GM19025 (cell line): ENCODE measurements around the gene PNRC1.
"Not testable (repeated sequence)": the region's sequence is repeated elsewhere in the genome, so short reads cannot be mapped to it uniquely, and the experiment has no call there.

Source experiments
- ATAC-seq: cut with Tn5 transposase; IDR thresholded peaks from one replicate; pipeline ENCODE4 v1.9.1; 2021; ENCODE audit warnings: mild to moderate bottlenecking, low read depth, moderate library complexity; ENCODE audit not compliant: unreplicated experiment

Gene PNRC1

DNA sequence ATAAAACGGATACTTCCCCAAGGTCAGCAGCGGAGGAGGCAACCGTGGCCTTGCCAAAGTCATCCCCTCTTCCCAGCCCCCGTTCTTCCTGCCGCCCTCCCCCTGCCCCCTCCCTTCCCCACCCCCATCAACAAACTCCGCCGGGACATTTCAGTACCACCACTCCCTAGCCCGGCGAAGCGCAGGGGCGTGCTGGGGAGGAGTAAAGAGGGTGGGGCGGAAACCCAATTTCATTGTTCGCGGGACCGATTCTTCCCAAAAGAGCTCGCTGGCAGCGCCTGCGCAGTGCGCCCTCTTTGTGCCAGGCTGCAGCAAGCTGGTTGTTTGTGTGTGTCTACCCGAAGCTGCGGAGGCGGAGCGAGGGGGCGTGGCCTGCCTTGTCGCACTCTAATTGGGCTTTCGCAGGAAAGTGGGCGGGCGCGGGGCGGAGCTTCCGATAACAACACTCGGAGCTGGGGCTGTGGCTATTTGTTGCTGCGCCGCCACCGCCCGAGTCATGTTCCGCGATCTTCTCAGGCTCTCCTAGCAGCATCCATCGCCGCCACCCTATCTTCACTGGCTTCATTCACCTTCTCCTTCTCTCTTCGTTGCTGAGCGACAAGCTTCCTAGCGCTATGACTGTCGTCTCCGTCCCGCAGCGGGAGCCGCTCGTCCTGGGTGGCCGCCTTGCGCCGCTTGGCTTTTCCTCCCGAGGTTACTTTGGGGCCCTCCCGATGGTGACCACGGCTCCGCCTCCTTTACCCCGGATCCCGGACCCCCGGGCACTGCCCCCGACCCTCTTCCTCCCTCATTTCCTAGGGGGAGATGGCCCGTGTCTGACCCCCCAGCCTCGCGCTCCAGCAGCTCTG lies at the start of gene PNRC1:
Gene PNRC1 (plus strand): TSS at position 471 of the 848 bp plus-strand sequence. CDS start 144 bp downstream, at position 615.
- ATAC-seq, result peak; percentile 63

DNA sequence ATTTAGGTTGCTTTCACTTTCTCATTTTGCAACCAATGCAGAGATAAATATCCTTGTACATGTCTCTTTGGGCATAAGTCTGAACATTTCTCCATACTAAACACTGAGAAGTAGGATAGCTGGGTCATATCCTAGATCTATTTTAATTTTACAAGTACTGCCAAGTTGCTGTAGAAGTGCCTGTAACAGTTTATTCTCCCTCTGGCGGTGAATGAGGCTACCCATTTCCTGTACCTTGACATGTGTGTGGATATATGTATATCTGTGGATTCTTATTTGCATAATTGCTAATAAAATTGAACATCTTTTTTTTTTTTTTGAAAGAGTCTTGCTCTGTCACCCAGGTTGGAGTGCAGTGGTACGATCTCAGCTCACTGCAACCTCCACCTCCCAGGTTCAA lies 48.0 kb upstream of the PNRC1 start:
- ATAC-seq, result no peak

DNA sequence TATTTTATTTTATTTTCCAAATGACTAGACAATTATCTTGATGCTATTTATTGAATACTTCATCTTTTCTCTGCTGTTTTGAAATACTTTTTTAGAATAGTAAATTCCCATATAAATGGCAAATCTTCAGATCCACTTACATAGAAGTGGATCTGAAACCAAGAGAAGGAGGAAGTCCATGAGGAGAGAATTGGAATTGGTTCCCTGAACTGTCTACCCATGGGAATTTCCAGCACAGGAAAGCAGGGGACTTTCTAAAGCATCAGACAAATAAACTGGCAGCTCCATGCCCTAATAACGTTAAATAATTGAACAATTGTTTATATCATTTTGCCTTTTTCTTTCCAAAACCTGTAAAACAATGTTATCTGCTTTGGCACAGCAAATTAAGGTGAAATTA lies 47.1 kb upstream of the PNRC1 start:
- no peak for ATAC-seq

DNA sequence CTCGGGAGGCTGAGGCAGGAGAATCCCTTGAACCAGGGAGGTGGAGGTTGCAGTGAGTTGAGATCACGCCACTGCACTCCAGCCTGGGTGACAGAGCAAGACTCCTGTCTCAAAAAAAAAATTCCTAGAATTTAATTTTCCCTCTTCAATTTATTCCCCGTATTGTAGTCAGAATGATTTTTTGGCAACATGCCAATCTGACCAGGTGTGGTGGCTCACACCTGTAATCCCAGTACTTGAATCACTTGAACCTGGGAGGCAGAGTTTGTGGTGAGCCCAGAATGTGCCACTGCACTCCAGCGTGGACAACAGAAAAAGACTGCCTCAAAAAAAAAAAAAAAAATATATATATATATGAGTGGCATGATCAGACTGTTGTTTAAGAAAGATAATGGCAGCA lies 46.4 kb upstream of the PNRC1 start:
- ATAC-seq, result not testable (repeated sequence)

DNA sequence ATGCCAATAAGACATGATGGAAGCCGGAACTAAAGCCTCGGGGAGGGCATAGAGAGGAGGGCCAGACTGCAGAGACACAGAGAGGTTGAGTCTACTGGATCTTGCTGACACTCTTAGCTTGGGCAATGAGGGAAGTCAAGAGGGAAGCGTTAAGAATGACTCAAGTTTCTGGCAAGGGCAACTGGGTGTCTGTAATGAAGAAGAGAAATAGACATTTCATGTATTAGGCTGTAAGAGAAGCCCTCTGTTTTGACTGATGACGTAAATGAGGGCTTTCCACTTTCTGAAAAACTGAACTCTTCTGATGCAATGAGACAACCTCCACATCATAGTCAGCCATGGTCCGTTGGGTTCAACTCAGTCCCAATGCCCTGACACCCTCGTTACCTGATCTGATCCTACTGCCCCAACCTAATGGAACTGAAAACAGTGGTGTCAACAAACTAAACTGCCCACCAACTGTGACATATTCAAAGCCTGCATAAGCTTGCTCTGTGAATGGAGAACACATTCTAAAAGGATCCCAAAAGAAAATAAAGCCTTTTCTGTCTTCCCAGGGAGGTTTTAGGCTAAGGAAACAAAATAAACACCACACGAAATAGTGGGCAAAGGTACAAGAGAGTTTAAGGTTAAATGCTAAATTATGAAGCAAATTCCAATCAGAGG lies 45.8 kb upstream of the PNRC1 start:
- no peak for ATAC-seq

DNA sequence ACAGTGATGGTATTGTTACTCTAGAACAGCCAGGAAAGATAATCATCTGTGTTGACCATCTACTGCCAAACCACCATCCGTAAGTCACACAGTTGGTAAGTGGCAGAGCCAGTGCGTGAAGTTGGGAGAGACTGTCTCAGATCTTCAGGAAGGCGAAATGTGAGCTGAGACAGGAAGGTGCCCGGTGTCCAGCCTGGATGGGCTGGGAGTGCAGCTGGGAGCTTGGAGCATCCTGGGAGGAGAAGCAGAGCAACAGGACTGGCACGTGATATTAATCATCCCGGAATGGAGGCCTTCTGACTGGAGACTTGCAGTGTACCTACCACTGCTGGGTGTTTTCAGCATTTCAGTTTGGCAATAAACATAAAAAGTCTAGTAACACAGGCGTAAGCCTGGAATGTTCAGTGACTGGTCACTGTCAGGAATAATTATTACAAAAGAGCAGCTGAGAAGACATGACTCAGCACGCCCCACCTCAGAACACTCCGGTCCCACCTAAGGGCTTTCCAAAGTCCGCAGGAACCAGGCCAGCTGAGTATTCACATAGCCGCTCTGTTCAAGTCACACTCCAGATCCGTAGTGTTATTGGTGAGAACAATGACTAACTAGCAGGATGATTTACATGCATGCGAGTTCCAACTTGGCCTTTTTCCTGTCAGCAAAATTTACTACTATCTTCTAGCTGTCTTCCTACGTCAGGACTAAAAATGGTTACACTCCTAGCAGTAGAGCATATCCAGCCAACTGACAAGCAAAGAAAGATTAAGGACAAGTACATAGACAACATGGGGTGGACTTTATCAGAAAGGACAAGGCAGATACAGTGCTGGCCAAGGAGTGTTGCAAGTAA lies 45.1 kb upstream of the PNRC1 start:
- ATAC-seq, result no peak

DNA sequence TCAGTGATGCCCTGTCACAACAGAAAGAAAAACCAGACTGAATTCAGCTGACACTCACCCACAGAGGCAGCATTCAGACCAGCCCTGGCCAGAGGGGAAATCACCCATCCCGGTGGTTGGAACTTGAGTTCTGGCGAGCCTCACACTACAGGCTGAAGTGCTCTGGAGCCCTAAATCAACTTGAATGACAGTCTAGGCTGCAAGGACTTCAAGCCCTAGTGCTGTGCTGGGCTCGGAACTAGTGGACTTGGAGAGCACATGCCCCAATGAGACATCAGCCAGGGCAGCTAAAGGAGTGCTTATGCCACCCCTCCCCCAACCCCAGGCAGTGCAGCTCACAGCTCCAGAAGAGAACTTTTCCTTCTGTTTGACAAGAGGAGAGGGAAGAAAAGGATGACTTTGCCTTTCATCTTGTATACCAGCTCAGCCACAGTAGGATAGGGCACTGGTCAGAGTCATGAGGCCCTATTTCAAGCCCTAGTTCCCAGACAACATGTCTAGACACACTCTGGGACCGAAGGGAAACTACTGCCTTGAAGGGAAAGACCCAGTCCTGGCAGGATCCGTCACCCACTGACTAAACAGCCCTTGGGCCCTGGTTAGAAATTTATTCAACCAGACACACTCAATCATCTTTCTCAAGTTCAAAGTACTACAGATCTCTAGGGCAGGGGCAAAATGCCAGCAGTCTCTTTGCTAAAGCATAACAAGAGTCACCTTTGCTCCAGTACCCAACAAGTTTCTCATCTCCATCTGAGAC lies 43.2 kb upstream of the PNRC1 start:
- ATAC-seq, result no peak

DNA sequence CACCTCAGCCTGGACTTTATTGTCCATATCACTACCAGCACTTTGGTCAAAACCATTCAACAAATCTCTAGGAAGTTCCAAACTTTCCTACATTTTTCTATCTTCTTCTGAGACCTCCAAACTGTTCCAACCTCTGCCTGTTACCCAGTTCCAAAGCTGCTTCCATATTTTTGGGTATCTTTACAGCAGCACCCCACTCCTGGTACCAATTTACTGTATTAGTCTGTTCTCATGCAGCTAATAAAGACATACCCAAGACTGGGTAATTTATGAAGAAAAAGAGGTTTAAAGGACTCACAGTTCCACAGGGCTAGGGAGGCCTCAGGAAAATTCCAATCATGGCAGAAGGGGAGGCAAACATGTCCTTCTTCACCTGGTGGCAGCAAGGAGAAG lies 42.7 kb upstream of the PNRC1 start:
- not testable (repeated sequence) for ATAC-seq

DNA sequence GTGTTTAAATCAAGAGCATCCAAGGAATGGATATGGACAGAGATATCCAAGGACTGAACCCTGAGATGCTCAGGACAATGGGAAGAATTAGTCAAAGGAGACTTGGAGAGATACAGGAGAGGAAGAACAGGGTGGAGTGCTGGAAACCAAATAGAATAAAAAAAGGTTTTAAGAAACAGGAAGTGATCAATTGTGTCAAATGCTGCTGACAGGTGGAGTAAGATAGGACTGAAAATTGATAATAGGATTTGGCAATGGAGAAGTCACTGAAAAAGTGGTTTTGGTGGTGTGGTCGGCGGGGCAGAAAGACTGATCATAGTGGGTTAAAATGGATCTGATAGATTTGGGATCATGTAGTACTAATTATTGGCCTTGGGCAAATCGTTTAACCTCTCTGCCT lies 37.9 kb upstream of the PNRC1 start:
- ATAC-seq, result no peak

DNA sequence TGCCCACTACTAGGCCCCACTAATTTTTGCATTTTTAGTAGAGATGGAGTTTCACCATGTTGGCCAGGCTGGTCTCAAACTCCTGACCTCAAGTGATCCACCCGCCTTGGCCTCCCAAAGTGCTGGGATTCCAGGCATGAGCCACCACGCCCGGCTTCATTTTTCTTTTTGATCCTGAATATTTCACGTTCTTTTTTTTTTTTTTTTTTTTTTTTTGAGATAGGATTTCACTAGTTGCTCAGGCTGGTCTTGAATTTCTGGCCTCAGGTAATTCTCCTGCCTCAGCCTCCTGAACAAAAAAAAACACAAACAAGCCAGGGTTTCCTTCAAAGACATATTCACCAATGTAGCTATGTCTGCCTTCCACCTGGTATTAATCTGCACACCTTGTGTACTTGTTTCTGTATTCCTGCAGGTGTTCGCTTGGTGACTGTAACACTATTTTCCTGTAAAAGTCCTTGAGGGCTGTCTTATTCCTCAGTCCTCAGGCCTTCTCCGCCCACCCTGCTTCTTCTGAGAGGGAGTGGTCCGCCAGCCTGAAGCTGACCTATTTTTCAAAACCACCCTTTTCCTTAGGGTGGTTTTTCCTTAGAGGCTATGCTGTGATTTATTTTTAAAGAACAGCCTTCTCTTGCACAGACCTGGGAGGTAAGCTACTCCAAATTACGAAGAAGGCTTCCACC lies 36.1 kb upstream of the PNRC1 start:
- no peak for ATAC-seq

DNA sequence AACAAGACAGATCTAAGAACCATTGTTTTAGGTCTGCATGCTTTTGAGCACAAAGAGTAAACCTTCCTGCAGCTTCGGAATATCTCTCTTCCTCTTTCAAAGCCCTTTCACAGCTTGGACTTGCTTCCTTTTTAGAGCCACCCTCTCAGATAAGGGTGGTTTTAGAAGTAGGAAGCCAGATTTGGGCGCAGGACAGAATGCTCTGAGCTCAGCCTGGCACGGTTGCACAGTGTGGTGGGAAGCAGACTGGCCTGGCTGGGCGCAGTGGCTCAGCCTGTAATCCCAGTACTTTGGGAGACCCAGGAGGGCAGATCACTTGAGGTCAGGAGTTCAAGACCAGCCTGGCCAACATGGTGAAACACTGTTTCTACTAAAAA lies 35.6 kb upstream of the PNRC1 start:
- no peak for ATAC-seq

DNA sequence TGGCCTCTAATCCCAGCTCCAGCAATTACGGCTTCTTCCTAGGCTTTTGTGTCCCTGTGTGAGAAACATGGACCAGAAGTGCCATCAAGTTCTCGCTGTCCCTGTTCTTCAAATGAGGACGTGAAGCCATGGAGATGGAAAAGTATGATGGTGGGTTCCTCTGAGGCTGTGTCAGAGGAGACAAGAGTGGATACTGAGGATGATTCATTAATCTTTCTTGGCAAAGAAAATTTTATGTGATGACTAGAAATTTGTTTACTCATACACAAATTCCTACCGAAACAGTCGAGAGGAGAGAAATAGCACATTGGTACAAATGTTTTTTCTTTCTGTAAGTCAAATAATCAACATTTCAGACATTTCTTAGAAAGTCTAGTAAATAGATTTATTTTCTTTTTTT lies 35.0 kb upstream of the PNRC1 start:
- ATAC-seq, result no peak

DNA sequence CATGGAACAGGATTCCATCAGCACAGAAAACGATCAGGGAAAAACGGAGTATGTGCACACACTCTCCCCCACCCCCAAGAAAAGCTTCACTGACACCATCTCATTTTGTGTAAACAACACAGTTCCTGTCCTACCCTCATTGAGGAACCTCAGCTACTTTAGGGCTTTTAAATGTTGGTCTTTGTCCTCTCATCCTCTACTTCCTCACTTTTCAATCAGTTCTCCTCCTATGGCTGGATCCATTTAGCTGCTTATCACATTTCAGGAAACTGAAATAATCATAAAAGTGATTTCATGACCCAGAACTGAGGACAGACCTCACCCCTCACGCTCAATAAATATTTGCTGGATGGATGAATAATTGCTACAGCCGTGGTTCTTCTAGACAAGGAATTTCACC lies 33.1 kb upstream of the PNRC1 start:
- ATAC-seq, result no peak

DNA sequence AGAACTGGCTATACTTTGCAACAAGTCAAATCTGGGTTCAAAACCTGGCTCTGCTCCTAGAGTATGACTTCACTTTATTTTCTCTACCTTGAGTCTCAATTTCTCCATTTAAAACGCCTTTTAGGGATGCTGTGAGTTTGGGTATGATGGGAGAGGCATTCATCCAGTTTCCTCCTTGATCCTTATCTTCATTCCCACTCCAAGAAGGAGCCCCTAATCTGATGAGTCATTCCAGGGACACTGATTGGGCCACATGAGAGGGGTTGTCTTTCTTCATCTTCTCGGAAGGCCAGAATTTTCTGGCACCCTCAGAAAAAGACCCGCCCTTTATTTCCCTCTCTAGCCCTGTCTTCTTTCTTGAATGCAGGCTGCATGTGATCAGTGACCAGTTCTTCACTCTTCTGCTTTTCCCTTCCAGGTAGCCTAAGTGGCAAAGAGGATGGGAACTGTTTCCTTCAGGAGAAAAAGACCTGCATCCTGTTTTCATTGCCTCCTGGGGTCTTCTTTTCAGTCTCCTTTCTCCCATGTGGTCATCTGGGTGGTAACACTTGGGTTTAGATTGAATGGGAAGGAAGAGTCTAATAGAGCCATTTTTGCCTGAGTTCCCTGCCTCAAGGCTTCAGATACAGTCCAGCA lies 32.1 kb upstream of the PNRC1 start:
- ATAC-seq, result no peak

DNA sequence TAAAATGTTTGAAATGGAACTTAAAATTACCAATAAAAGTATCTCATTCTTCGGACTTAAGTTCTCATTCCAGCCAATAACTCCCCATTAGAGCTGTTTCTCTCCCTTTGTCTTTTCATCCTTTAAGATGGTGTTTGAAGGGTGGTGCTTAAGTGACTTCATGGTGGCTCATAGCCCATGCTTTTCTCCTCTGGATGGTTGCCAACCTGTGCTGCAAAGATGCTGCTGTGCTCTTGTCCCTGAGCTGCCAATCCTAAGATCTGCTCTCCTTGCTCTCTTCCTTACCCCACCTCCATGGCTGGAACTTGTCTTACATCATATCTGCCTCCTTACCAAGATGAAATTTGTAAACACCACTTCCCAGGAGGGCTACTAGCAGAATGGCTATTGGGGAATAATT lies 31.6 kb upstream of the PNRC1 start:
- no peak for ATAC-seq

DNA sequence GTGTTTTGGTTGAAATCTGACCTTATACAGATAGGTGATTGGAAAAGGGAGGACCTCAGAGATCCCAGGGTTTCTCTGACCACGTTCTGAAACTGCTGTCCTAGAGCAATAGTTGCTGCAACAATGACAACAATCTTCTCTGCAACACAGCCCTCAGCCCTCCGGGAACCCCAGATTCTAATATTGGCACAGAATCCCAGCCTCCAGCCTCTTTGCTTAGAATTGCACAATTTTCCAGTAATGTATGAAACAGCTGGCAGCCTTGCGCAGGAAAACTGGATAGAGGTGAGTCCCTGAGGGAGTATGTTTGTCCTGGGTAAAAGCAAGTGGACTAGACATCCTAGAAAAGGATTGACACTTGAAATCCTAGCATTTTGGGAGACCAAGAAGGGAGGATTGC lies 30.4 kb upstream of the PNRC1 start:
- ATAC-seq, result no peak

DNA sequence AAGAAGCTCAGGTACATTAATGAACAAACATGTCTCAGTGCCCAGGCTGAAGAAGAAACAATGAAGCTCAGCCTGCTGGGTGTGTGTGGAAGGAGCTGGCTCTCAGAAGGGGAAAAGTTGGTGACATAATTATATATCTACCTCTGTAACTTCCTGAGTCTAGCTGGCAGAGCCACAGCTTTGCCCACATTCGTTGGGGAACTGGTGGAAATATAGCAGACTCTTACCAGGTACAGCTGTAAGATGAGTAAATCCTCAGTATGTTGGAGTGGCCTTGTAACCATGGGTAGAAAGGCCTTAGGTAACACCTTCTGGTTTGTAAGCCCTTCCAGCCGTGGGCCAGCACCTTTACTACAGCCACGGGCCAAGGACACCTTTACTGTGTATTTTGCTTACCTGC lies 29.9 kb upstream of the PNRC1 start:
- no peak for ATAC-seq

DNA sequence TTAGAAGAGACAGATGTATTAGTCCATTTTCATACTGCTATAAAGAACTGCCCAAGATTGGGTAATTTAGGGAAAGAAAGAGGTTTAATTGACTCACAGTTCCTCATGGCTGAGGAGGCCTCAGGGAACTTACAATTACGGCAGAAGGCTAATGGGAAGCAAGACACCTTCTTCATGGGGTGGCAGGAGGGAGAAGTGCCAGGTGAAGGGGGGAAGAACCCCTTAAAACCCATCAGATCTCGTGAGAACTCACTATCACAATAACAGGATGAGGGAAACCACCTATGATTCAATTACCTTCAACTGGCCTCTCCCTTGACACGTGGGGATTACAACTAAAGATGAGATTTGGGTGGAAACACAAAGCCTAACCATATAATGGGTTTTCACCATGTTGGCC lies 28.9 kb upstream of the PNRC1 start:
- no peak for ATAC-seq

DNA sequence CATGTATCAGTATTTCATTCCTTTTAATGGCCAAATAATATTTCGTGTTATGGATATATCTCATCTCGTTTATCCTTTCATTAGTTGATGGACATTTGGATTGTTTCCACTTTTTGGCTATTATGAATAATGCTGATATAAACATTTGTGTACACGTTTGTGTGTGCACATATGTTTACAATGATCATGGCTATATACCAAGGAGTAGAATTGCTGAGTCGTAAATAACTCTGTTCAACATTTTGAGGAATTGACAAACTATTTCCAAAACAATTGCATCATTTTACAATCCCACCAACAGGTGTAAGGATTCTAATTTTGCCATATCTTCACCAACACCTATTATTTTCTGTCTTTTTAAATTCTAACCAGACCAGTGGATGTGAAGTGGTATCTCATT lies 26.3 kb upstream of the PNRC1 start:
- ATAC-seq, result no peak

DNA sequence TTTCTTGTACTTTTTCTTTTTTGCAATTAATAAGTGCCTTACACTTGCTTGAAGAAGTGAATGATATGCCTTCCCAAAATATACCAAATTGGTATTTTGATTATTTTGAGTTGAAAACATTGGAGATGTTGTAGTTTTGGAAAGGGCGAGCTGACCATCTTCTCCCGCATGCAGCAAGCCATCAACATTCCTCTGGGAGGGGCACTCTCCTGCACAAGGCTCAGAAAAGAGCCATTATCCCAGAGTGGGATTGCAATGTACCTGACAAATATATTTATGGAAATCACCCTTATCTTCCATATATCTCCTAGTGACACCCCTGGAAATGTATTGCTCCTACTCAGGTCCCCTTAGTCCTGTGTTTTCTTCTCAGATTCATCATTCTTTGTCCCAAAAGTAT lies 22.8 kb upstream of the PNRC1 start:
- no peak for ATAC-seq
